HEK293 (cell line): Measurements from ENCODE around the gene LYST.

ENCODE experiments used
- KLF8 ChIP-seq: fragments of 450-650 bp; formaldehyde crosslinking; IDR thresholded peaks from 2 replicates; pipeline ENCODE4 v1.5.1; 2016; ENCODE audit warnings: missing biosample characterization, missing genetic modification characterization
- ZBTB20 ChIP-seq: fragments of 450-650 bp; formaldehyde crosslinking; IDR thresholded peaks from 2 replicates; pipeline ENCODE4 v1.5.1; 2016; ENCODE audit warnings: missing biosample characterization, missing genetic modification characterization
- ZNF416 ChIP-seq: fragments of 450-650 bp; formaldehyde crosslinking; IDR thresholded peaks from 2 replicates; pipeline ENCODE4 v1.5.1; 2016; ENCODE audit warnings: missing biosample characterization, missing genetic modification characterization
- ZNF747 ChIP-seq: fragments of 450-650 bp; formaldehyde crosslinking; IDR thresholded peaks from 2 replicates; pipeline ENCODE4 v1.5.1; 2016; ENCODE audit warnings: missing biosample characterization, missing genetic modification characterization
- ZSCAN23 ChIP-seq: fragments of 450-650 bp; formaldehyde crosslinking; IDR thresholded peaks from 2 replicates; pipeline ENCODE4 v1.5.1; 2016; ENCODE audit warnings: missing biosample characterization, missing genetic modification characterization
- TF ChIP-seq, protein P1 (sequence below): fragments of 450-650 bp; formaldehyde crosslinking; IDR thresholded peaks from 2 replicates; pipeline ENCODE4 v1.5.1; 2016; ENCODE audit warnings: missing biosample characterization, missing genetic modification characterization
- TF ChIP-seq, protein P2 (sequence below): fragments of 450-650 bp; formaldehyde crosslinking; IDR thresholded peaks from 2 replicates; pipeline ENCODE4 v1.5.1; 2016; ENCODE audit warnings: missing biosample characterization, missing genetic modification characterization
- TF ChIP-seq, protein P3 (sequence below): fragments of 450-650 bp; formaldehyde crosslinking; optimal IDR thresholded peaks from 2 replicates; pipeline ENCODE3; 2016; ENCODE audit warnings: missing biosample characterization, mild to moderate bottlenecking, missing genetic modification characterization
- TF ChIP-seq, protein P4 (sequence below): fragments of 450-650 bp; formaldehyde crosslinking; IDR thresholded peaks from 2 replicates; pipeline ENCODE4 v1.5.1; 2016; ENCODE audit warnings: missing biosample characterization, missing genetic modification characterization

DNA sequence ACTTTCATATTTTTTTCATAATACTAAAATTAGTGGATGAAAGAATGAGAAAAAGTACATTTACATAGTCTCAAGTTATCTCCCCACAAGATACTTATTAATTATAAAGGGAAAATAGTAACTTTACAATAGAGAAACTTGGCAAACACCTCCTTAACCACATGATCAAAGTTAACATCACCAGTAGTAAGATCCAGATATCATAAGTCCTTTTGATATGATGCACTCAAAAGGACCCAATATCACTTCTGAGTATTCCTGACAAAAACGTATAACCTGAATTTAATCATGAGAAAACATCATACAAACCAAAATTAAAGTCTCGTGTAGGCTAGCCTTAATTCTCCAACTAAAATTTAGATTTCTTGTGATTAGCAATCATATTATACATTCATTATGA is 67.4 kb downstream of the LYST start:
- TF ChIP-seq, protein P1, sequence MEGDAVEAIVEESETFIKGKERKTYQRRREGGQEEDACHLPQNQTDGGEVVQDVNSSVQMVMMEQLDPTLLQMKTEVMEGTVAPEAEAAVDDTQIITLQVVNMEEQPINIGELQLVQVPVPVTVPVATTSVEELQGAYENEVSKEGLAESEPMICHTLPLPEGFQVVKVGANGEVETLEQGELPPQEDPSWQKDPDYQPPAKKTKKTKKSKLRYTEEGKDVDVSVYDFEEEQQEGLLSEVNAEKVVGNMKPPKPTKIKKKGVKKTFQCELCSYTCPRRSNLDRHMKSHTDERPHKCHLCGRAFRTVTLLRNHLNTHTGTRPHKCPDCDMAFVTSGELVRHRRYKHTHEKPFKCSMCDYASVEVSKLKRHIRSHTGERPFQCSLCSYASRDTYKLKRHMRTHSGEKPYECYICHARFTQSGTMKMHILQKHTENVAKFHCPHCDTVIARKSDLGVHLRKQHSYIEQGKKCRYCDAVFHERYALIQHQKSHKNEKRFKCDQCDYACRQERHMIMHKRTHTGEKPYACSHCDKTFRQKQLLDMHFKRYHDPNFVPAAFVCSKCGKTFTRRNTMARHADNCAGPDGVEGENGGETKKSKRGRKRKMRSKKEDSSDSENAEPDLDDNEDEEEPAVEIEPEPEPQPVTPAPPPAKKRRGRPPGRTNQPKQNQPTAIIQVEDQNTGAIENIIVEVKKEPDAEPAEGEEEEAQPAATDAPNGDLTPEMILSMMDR (tag by site-specific recombination) = no peak
- TF ChIP-seq ZNF747 (tag by site-specific recombination) (no peak), ZBTB20 (no peak), ZNF416 (tag by site-specific recombination) (no peak), ZSCAN23 (tag by site-specific recombination) (no peak), KLF8 (tag by site-specific recombination) (no peak)
- TF ChIP-seq, protein P2, sequence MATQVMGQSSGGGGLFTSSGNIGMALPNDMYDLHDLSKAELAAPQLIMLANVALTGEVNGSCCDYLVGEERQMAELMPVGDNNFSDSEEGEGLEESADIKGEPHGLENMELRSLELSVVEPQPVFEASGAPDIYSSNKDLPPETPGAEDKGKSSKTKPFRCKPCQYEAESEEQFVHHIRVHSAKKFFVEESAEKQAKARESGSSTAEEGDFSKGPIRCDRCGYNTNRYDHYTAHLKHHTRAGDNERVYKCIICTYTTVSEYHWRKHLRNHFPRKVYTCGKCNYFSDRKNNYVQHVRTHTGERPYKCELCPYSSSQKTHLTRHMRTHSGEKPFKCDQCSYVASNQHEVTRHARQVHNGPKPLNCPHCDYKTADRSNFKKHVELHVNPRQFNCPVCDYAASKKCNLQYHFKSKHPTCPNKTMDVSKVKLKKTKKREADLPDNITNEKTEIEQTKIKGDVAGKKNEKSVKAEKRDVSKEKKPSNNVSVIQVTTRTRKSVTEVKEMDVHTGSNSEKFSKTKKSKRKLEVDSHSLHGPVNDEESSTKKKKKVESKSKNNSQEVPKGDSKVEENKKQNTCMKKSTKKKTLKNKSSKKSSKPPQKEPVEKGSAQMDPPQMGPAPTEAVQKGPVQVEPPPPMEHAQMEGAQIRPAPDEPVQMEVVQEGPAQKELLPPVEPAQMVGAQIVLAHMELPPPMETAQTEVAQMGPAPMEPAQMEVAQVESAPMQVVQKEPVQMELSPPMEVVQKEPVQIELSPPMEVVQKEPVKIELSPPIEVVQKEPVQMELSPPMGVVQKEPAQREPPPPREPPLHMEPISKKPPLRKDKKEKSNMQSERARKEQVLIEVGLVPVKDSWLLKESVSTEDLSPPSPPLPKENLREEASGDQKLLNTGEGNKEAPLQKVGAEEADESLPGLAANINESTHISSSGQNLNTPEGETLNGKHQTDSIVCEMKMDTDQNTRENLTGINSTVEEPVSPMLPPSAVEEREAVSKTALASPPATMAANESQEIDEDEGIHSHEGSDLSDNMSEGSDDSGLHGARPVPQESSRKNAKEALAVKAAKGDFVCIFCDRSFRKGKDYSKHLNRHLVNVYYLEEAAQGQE (tag by site-specific recombination) = no peak
- TF ChIP-seq, protein P3, sequence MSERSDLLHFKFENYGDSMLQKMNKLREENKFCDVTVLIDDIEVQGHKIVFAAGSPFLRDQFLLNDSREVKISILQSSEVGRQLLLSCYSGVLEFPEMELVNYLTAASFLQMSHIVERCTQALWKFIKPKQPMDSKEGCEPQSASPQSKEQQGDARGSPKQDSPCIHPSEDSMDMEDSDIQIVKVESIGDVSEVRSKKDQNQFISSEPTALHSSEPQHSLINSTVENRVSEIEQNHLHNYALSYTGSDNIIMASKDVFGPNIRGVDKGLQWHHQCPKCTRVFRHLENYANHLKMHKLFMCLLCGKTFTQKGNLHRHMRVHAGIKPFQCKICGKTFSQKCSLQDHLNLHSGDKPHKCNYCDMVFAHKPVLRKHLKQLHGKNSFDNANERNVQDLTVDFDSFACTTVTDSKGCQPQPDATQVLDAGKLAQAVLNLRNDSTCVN (tag by site-specific recombination) = no peak
- TF ChIP-seq, protein P4, sequence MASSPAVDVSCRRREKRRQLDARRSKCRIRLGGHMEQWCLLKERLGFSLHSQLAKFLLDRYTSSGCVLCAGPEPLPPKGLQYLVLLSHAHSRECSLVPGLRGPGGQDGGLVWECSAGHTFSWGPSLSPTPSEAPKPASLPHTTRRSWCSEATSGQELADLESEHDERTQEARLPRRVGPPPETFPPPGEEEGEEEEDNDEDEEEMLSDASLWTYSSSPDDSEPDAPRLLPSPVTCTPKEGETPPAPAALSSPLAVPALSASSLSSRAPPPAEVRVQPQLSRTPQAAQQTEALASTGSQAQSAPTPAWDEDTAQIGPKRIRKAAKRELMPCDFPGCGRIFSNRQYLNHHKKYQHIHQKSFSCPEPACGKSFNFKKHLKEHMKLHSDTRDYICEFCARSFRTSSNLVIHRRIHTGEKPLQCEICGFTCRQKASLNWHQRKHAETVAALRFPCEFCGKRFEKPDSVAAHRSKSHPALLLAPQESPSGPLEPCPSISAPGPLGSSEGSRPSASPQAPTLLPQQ (tag by site-specific recombination) = no peak
